HepG2 (cell line): Measurements from ENCODE around the gene CAMTA1. TPM values are rescaled to one million over a fixed set of nuclear protein-coding genes. Genes with fewer than 3 reads are reported as not detected.

Source experiments
- ETV5 ChIP-seq: IDR thresholded peaks from 2 replicates; pipeline ENCODE4 v1.6.1; 2018; ENCODE audit warnings: missing biosample characterization, missing genetic modification reagents, inconsistent platforms, borderline replicate concordance
- KLF6 ChIP-seq: IDR thresholded peaks from 2 replicates; pipeline ENCODE4 v1.8.0; 2016; ENCODE audit warnings: missing biosample characterization, missing genetic modification reagents
- KMT2A ChIP-seq: sonication (generic); formaldehyde crosslinking; IDR thresholded peaks from 2 replicates; pipeline ENCODE4 v1.4.0; 2020; ENCODE audit warnings: missing genetic modification reagents
- MAF1 ChIP-seq: sonication (generic); formaldehyde crosslinking; IDR thresholded peaks from 2 replicates; pipeline ENCODE4 v1.5.0; 2020; ENCODE audit warnings: missing genetic modification reagents, borderline replicate concordance
- polyA plus RNA-seq, 8 experiments: library from polyadenylated mRNA; depleted of rRNA in 3 of 8; stranded (reverse) in 7 of 8; unstranded in 1 of 8; fragments of >200 nt; fragmentation: Illumina TruSeq in 4 of 8; extraction: Trizol in 4 of 8; gene quantifications; 2 replicates each; pipeline versions ENCODE4 v1.2.1 to v1.2.3, GENCODE V29; 2011 to 2016; ENCODE audit warnings: low read depth in 4 of 8, missing spikeins in 1 of 8, mixed read lengths in 1 of 8; ENCODE audit not compliant: insufficient read depth in 1 of 8
- total RNA-seq, 5 experiments: library from RNA; depleted of rRNA; stranded (reverse); fragments of >200 nt; fragmentation: Illumina TruSeq; extraction: Trizol; gene quantifications; 2 replicates each; pipeline ENCODE4 v1.2.3, GENCODE V29; 2016; ENCODE audit warnings: low read depth in 1 of 5
- TF ChIP-seq, protein P1 (sequence below): sonication (generic); formaldehyde crosslinking; IDR thresholded peaks from 2 replicates; pipeline ENCODE4 v1.5.0; 2020; ENCODE audit warnings: mild to moderate bottlenecking, low read depth, missing genetic modification reagents, borderline replicate concordance
- TF ChIP-seq, protein P2 (sequence below): sonication (generic); formaldehyde crosslinking; IDR thresholded peaks from 2 replicates; pipeline ENCODE4 v1.4.0; 2020; ENCODE audit warnings: missing genetic modification reagents, borderline replicate concordance
- TF ChIP-seq, protein P3 (sequence below): sonication (generic); formaldehyde crosslinking; IDR thresholded peaks from 2 replicates; pipeline ENCODE4 v1.4.0; 2020; ENCODE audit warnings: missing genetic modification reagents
- TF ChIP-seq, protein P4 (sequence below): sonication (generic); formaldehyde crosslinking; IDR thresholded peaks from 2 replicates; pipeline ENCODE4 v1.4.0; 2020; ENCODE audit warnings: missing genetic modification reagents

The CAMTA1 gene
- total and polyA plus RNA-seq, 2 of the 13 experiments (the other 11 are each of a cell fraction or from before 2014, with no cell fraction given), result 25.0 to 36.4 TPM

DNA sequence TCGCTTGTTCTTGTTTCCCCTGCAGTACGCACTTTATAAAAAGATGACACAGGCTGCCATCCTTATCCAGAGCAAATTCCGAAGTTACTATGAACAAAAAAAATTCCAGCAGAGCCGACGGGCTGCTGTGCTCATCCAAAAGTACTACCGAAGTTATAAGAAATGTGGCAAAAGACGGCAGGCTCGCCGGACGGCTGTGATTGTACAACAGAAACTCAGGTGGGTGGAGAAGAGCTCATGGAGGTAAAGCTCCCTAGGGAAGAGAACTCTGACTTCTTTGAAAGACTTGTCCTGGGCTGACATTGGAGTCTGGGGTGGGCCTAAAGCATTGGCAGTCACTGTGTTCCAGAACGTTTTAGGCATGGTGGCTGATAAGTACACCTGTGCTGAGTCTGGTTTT is 965.9 kb downstream of the CAMTA1 start (continued):
- TF ChIP-seq, protein P1, sequence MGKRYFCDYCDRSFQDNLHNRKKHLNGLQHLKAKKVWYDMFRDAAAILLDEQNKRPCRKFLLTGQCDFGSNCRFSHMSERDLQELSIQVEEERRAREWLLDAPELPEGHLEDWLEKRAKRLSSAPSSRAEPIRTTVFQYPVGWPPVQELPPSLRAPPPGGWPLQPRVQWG (CRISPR knock-in tag), result no peak
- no peak for TF ChIP-seq KLF6
- TF ChIP-seq, protein P2, sequence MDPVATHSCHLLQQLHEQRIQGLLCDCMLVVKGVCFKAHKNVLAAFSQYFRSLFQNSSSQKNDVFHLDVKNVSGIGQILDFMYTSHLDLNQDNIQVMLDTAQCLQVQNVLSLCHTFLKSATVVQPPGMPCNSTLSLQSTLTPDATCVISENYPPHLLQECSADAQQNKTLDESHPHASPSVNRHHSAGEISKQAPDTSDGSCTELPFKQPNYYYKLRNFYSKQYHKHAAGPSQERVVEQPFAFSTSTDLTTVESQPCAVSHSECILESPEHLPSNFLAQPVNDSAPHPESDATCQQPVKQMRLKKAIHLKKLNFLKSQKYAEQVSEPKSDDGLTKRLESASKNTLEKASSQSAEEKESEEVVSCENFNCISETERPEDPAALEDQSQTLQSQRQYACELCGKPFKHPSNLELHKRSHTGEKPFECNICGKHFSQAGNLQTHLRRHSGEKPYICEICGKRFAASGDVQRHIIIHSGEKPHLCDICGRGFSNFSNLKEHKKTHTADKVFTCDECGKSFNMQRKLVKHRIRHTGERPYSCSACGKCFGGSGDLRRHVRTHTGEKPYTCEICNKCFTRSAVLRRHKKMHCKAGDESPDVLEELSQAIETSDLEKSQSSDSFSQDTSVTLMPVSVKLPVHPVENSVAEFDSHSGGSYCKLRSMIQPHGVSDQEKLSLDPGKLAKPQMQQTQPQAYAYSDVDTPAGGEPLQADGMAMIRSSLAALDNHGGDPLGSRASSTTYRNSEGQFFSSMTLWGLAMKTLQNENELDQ, result no peak
- TF ChIP-seq, protein P3, sequence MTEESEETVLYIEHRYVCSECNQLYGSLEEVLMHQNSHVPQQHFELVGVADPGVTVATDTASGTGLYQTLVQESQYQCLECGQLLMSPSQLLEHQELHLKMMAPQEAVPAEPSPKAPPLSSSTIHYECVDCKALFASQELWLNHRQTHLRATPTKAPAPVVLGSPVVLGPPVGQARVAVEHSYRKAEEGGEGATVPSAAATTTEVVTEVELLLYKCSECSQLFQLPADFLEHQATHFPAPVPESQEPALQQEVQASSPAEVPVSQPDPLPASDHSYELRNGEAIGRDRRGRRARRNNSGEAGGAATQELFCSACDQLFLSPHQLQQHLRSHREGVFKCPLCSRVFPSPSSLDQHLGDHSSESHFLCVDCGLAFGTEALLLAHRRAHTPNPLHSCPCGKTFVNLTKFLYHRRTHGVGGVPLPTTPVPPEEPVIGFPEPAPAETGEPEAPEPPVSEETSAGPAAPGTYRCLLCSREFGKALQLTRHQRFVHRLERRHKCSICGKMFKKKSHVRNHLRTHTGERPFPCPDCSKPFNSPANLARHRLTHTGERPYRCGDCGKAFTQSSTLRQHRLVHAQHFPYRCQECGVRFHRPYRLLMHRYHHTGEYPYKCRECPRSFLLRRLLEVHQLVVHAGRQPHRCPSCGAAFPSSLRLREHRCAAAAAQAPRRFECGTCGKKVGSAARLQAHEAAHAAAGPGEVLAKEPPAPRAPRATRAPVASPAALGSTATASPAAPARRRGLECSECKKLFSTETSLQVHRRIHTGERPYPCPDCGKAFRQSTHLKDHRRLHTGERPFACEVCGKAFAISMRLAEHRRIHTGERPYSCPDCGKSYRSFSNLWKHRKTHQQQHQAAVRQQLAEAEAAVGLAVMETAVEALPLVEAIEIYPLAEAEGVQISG, result no peak
- TF ChIP-seq ETV5 (CRISPR knock-in tag), result no peak
- TF ChIP-seq, protein P4, sequence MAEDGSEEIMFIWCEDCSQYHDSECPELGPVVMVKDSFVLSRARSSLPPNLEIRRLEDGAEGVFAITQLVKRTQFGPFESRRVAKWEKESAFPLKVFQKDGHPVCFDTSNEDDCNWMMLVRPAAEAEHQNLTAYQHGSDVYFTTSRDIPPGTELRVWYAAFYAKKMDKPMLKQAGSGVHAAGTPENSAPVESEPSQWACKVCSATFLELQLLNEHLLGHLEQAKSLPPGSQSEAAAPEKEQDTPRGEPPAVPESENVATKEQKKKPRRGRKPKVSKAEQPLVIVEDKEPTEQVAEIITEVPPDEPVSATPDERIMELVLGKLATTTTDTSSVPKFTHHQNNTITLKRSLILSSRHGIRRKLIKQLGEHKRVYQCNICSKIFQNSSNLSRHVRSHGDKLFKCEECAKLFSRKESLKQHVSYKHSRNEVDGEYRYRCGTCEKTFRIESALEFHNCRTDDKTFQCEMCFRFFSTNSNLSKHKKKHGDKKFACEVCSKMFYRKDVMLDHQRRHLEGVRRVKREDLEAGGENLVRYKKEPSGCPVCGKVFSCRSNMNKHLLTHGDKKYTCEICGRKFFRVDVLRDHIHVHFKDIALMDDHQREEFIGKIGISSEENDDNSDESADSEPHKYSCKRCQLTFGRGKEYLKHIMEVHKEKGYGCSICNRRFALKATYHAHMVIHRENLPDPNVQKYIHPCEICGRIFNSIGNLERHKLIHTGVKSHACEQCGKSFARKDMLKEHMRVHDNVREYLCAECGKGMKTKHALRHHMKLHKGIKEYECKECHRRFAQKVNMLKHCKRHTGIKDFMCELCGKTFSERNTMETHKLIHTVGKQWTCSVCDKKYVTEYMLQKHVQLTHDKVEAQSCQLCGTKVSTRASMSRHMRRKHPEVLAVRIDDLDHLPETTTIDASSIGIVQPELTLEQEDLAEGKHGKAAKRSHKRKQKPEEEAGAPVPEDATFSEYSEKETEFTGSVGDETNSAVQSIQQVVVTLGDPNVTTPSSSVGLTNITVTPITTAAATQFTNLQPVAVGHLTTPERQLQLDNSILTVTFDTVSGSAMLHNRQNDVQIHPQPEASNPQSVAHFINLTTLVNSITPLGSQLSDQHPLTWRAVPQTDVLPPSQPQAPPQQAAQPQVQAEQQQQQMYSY (CRISPR knock-in tag), result no peak
- TF ChIP-seq MAF1 (CRISPR knock-in tag), result no peak
- no peak for TF ChIP-seq KMT2A (CRISPR knock-in tag)
